GM19452 (cell line): ENCODE data around the gene ARHGAP32.

Experiments used
- ATAC-seq: cut with Tn5 transposase; IDR thresholded peaks from one replicate; pipeline ENCODE4 v1.9.1; 2021; ENCODE audit not compliant: unreplicated experiment

The ARHGAP32 gene

GRCh38 chr11:128916681-128917080 lies 275.4 kb downstream of the ARHGAP32 start:
- ATAC-seq = no peak

- ATAC-seq = no peak
Observed at GRCh38 chr11:128916037-128916572, 276.0 kb downstream of the ARHGAP32 start.

GRCh38 chr11:128915149-128915521 lies 277.0 kb downstream of the ARHGAP32 start:
- ATAC-seq = no peak
